GM12892 (cell line): Measurements from ENCODE around the gene FARSA.

Experiments used
- POLR2A ChIP-seq: IDR thresholded peaks from 2 replicates; pipeline ENCODE4 v1.6.1; 2011; ENCODE audit warnings: low read depth, low read length, control low read depth
- POLR2AphosphoS5 ChIP-seq: IDR thresholded peaks from 2 replicates; pipeline ENCODE4 v1.6.1; 2011; ENCODE audit warnings: low read depth, low read length, control low read depth

DNA sequence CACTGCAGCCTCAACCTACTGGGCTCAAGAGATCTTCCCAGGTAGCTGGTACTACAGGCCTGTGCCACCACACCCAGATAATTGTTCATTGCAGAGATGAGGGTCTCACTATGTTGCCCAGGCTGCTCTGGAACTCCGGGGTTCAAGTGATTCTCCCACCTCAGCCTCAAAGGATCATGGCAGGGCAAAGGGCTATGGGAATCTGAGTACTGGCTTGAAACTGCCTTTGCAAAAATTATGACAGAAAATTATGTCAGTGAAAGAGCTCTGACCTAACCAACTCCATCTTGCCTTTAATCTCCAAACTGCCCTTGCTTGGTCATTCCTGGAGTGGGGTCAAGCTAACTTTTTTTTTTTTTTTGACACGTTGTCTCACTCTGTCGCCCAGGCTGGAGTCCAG lies 50.9 kb downstream of the FARSA start:
- no peak for TF ChIP-seq POLR2AphosphoS5
- TF ChIP-seq POLR2A, result no peak
